NCI-H1417 (cell line): ENCODE measurements around the gene CNPY2.
"Not testable (repeated sequence)": the region's sequence is repeated elsewhere in the genome, so short reads cannot be mapped to it uniquely, and the experiment has no call there.

ENCODE experiments used
- DNase-seq, 3 experiments: peaks; one replicate each; lab custom pipeline; 2025; lab: John Stamatoyannopoulos, UW

CNPY2 gene

GRCh38 chr12:56298828-56299227, 17.0 kb downstream of the CNPY2 start:
- no peak for DNase-seq

DNA sequence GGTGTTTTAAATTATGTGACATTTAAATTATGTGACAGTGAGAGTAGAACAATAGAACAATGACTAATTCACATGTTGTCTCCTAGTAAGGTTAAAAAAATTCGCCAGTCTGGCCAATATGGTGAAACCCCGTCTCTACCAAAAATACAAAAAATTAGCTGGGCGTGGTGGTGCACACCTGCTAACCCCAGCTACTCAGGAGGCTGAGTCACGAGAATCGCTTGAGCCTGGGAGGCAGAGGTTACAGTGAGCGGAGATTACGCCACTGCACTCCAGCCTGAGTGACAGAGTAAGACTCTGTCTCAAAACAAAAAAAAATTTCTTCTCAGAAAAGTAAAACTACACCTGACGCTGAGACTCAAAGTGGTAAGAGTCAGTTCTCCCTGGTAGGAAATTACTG, 18.4 kb downstream of the CNPY2 start:
- no peak for DNase-seq

DNA sequence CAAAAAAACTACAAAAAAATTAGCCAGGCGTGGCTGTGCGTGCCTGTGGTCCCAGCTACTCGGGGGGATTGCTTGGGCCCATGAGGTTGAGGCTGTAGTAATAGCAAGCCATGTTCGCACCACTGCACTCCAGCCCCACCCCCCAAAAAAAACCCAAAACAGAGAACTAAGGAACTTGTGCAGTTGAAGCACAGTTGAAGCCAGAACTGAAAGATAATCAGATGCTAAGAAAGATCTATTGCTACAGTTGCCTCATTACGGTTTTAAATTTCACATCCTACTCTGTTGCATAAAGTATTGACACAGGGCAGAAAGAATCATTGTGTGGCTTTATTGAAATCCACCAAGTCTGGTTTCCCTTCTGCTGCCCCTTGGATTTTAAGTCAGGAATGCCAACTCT, 19.5 kb downstream of the CNPY2 start:
- no peak for DNase-seq

- no peak for DNase-seq
Observed at GRCh38 chr12:56293795-56294194, 22.0 kb downstream of the CNPY2 start.

DNA sequence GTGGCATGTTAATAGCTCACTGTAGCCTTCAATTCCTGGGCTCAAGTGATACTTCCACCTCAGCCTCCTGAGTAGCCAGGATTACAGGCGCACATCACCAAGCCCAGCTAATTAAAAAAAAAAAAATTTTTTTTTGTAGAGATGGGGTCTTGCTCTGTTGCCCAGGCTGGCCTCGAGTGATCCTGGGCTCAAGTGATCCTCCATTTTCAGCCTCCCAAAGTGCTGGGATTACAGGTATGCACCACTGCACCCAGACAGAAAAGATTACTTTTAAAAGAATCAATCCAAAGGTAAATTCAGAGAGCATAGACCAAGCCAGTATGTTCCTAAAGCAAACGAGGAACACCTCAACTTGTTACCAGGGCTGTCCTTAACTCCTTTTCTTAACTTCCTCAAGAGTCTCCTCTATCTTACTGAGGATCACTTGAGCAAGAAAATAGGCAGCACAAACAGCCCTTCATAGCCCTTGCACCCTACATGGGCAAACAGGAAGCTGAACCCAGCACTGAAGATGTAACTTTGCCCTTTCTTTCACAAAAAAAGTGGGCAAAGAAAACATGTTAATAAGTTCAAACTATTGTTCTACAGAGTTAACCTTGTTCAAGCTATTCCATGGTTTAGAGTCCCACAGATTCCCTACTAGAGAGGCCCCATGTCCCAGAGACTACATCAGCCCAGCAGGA, 26.9 kb downstream of the CNPY2 start:
- DNase-seq, result no peak

DNA sequence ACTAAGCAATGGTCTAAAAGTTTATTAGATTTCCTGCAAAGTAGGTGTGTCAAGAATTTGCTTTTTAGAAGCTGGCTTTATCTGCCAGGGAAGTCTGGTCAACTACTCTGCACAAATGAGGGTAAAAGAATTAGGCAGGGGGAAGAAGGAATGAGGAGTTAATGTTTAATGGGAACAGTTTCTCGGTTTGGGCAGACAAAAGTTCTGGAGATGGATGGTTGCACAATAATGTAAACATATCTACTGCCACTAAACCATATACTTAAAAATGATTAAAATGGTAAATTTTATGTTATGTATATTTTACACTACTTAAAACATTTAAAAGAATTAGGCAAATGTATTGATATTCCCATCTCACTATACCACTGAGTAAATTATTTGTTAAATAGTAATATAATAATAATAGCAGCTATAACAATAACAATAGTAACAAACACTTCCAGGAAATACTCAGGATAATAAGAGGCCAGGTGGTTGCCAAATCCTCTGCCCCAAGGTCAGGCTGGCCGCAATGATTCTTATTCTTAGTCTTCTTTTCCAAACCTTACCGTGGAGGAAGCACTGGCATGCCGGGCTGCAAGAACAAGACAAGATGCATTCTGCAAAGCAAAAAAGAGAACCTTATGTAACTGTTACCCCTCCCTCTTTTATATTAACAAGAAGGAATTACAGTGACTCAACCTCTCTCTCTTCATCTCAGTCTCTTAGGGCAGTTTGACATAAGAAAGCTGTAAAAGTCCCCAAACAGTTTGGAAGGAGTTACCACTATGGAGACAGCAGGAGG, 29.6 kb downstream of the CNPY2 start:
- DNase-seq, result no peak

GRCh38 chr12:56284263-56284662, 31.5 kb downstream of the CNPY2 start:
- DNase-seq, result not testable (repeated sequence)

- no peak for DNase-seq
Observed at GRCh38 chr12:56282579-56282978, 33.2 kb downstream of the CNPY2 start.

- no peak for DNase-seq
Observed at GRCh38 chr12:56282030-56282429, 33.8 kb downstream of the CNPY2 start.

DNA sequence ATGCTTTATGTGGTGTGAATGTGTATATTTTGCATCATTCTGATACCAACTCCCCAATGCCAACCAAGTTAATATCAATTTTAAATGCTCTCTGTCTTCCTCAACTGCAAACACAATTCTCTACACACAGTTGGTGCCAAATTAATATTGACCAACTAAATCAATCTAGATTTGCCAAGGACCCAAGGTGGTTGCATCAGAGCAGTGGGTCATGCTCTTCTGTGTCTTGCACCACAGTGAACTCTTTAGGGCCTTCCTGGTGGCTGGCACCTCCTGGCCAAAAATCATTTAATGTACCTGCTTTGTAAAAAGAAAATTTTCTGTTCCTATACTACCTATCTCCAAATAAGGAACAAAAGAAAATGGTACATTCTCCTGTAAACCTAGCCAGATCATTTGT, 34.9 kb downstream of the CNPY2 start:
- no peak for DNase-seq

GRCh38 chr12:56278905-56279304, 36.9 kb downstream of the CNPY2 start:
- no peak for DNase-seq

- DNase-seq, result no peak
Observed at GRCh38 chr12:56274299-56274698, 41.5 kb downstream of the CNPY2 start.

GRCh38 chr12:56272468-56272867, 43.3 kb downstream of the CNPY2 start:
- DNase-seq, result not testable (repeated sequence)

DNA sequence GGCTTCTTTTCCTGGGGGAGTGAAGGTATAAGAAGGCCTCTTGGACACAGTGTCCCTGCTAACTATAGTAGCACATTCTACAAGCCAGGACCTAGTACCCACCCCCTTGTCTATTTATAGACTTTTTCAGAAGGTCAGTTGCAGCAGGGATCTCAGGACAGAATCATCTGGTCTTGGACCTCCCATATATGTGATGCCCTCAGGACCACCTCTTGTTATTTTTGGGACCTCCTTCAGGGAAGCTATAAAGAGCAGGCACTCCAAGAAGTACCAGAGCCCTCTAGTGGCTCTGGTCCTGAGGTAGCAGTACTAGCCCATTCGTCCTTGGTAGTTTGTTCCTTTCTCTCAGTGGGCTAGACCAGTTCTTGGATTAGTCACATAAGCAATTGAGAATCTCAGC, 44.8 kb downstream of the CNPY2 start:
- DNase-seq, result peak in 1 of 3 experiments; percentile 23

- DNase-seq, result peak in 1 of 3 experiments; percentile 61
Observed at GRCh38 chr12:56267443-56268071, 48.2 kb downstream of the CNPY2 start.

- peak; percentile 83 to 99 (median 97) for DNase-seq
Observed at GRCh38 chr12:56266693-56267442, 48.9 kb downstream of the CNPY2 start, which contains the start of gene COQ10A. TSS of gene COQ10A (plus strand) at chr12:56266942. CDS start at chr12:56267119, 177 bp downstream.

GRCh38 chr12:56266068-56266692, 49.6 kb downstream of the CNPY2 start:
- DNase-seq, result not testable (repeated sequence)

DNA sequence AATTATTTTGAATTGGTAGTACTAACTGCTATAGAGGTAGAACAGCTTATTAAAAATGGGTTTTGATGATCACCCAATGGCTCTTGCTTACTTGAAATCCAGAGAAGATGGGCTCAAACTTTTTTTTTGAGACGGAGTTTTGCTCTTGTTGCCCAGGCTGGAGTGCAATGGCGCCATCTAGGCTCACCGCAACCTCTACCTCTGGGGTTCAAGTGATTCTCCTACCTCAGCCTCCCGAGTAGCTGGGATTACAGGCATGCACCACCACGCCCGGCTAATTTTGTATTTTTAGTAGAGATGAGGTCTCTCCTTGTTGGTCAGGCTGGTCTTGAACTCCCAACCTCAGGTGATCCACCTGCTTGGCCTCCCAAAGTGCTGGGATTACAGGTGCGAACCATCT, 52.8 kb downstream of the CNPY2 start:
- not testable (repeated sequence) for DNase-seq

GRCh38 chr12:56261503-56262232, 54.1 kb downstream of the CNPY2 start:
- no peak for DNase-seq

- DNase-seq, result no peak
Observed at GRCh38 chr12:56260921-56261320, 54.9 kb downstream of the CNPY2 start.

GRCh38 chr12:56260380-56260779, 55.4 kb downstream of the CNPY2 start:
- DNase-seq, result no peak
